Measurements from ENCODE around the gene DNAJC18.

DNAJC18 gene

GRCh38 chr5:139407517-139407916 lies 31.8 kb downstream of the DNAJC18 start:
- DNase-seq (ENCODE audit: low read depth in 2 of 2), result no peak
- no peak for TF ChIP-seq CTCF (IDR thresholded peaks at IDR 0.05; ENCODE audit: low read depth, low read length)
- H3K4me3 ChIP-seq (replicated peaks in 1 of 2; ENCODE audit: low read depth in 2 of 2, low read length in 2 of 2), result no peak overlapping the region

GRCh38 chr5:139406963-139407362 lies 32.4 kb downstream of the DNAJC18 start:
- no peak for DNase-seq (ENCODE audit: low read depth in 2 of 2)
- H3K4me3 ChIP-seq (replicated peaks in 1 of 2; ENCODE audit: low read depth in 2 of 2, low read length in 2 of 2), result no peak overlapping the region
- TF ChIP-seq CTCF (IDR thresholded peaks at IDR 0.05; ENCODE audit: low read depth, low read length), result no peak

GRCh38 chr5:139404484-139404840 lies 34.9 kb downstream of the DNAJC18 start:
- no peak for TF ChIP-seq CTCF (IDR thresholded peaks at IDR 0.05; ENCODE audit: low read depth, low read length)
- peak overlapping the region in 1 of 2 donors; percentile 68 for H3K4me3 ChIP-seq (replicated peaks in 1 of 2; ENCODE audit: low read depth in 2 of 2, low read length in 2 of 2)
- DNase-seq (ENCODE audit: low read depth in 2 of 2), result no peak

- TF ChIP-seq CTCF (IDR thresholded peaks at IDR 0.05; ENCODE audit: low read depth, low read length), result no peak
- DNase-seq (ENCODE audit: low read depth in 2 of 2), result peak; percentile 97 to 98
- H3K4me3 ChIP-seq (replicated peaks in 1 of 2; ENCODE audit: low read depth in 2 of 2, low read length in 2 of 2), result peak within 1 kb of the TSS; percentile 50 to 68
Observed at GRCh38 chr5:139403787-139404483, 35.4 kb downstream of the DNAJC18 start, which contains the start of gene SPATA24. Gene SPATA24 (minus strand): TSS chr5:139404089. CDS start chr5:139404060, 29 bp downstream.

- peak overlapping the region; percentile 50 to 68 for H3K4me3 ChIP-seq (replicated peaks in 1 of 2; ENCODE audit: low read depth in 2 of 2, low read length in 2 of 2)
- no peak for DNase-seq (ENCODE audit: low read depth in 2 of 2)
- TF ChIP-seq CTCF (IDR thresholded peaks at IDR 0.05; ENCODE audit: low read depth, low read length), result no peak
Observed at GRCh38 chr5:139403418-139403786, 35.9 kb downstream of the DNAJC18 start.

- peak; percentile 51 for TF ChIP-seq CTCF (IDR thresholded peaks at IDR 0.05; ENCODE audit: low read depth, low read length)
- peak in 1 of 2 donors; percentile 44 for DNase-seq (ENCODE audit: low read depth in 2 of 2)
- no peak overlapping the region for H3K4me3 ChIP-seq (replicated peaks in 1 of 2; ENCODE audit: low read depth in 2 of 2, low read length in 2 of 2)
Observed at GRCh38 chr5:139402561-139403158, 36.7 kb downstream of the DNAJC18 start.
